ENCODE results near the gene HIKESHI.

Gene HIKESHI

DNA sequence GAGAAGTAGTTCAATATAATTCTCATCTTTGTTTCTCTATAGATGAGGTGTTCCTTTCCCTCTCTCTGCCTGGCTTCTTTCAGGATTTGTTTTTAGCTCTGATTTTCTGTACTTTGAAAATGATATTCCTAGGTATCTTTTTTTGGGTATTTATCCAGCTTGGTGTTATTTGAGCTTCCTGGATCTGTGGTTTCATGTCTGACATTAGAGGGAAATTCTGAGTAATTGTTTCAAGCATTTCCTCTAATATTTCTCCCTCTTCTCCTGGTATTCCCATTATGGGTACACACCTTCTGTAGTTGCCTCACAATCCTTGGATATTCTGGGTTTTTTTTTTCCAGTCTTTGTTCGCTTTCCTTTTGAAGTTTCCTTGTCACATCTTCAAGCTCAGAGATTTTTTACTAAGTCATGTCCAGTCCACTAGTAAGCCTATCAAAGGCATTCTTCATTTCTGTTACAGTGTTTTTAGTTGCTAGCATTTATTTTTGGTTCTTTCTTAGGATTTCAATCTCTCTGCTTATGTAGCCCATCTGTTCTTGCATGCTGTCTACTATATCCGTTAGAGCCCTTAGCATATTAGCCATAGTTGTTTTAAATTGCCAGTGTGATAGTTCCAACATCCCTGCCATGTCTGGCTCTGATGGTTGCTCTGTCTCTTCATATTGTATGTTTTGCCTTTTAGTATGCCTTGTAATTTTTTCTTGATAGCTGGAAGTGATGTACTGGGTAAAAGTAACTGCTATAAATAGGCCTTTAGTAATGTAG is 78.4 kb downstream of the HIKESHI start:
- no peak for DNase-seq

GRCh38 chr11:86383041-86383955 is 81.3 kb downstream of the HIKESHI start:
- DNase-seq = no peak

- no peak for DNase-seq
Observed at GRCh38 chr11:86386283-86386682, 84.2 kb downstream of the HIKESHI start.

DNA sequence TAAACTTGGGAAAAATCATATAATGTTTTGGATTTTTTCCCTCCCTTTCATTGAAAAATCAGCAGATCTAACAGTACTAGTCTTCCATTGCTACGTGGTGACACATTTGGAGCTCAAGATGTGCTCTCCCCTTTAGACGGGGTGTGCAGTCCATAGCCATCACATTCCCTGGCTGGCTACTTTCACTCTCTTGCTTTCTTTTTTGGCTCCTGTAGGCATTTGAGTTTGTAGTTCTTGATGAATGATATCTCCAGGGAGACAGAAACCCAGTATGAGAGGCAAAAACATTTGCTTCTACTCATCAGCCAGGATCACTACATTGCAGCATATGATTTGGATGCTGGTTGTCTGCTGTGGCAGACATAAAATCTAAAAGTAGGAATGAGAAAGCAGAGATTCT is 84.7 kb downstream of the HIKESHI start:
- DNase-seq = no peak

- DNase-seq = no peak
Observed at GRCh38 chr11:86388198-86388597, 86.2 kb downstream of the HIKESHI start.

GRCh38 chr11:86390487-86390886 is 88.4 kb downstream of the HIKESHI start:
- no peak for DNase-seq

- DNase-seq = no peak
Observed at GRCh38 chr11:86395061-86395551, 93.1 kb downstream of the HIKESHI start.
